NB4 (cell line): ENCODE measurements around the gene APOA4.

ENCODE experiments used
- DNase-seq: peaks from one replicate; pipeline ENCODE4 v3.0.0; 2010; ENCODE audit warnings: low read depth
- H3K4me3 ChIP-seq: one replicate; pipeline ENCODE4 v1.5.1; 2011; ENCODE audit warnings: mild to moderate bottlenecking, low read depth, low read length, moderate library complexity
- CTCF ChIP-seq: IDR thresholded peaks from one replicate; pipeline ENCODE4 v1.5.1; 2012; ENCODE audit warnings: low read depth, low read length
- MAX ChIP-seq: IDR thresholded peaks from 2 replicates; pipeline ENCODE4 v1.6.1; 2011; ENCODE audit warnings: low read depth, low read length
- MYC ChIP-seq: IDR thresholded peaks from 2 replicates; pipeline ENCODE4 v1.6.1; 2011; ENCODE audit warnings: low read depth, low read length
- POLR2A ChIP-seq: IDR thresholded peaks from 2 replicates; pipeline ENCODE4 v1.6.1; 2011; ENCODE audit warnings: mild to moderate bottlenecking; ENCODE audit not compliant: insufficient read length; ENCODE audit errors: extremely low read depth

Gene APOA4

GRCh38 chr11:116830184-116830912 lies 7.2 kb upstream of the APOA4 start:
- DNase-seq = no peak
- TF ChIP-seq MAX (no peak), CTCF (no peak), POLR2A (no peak)
- no peak overlapping the region for H3K4me3 ChIP-seq

DNA sequence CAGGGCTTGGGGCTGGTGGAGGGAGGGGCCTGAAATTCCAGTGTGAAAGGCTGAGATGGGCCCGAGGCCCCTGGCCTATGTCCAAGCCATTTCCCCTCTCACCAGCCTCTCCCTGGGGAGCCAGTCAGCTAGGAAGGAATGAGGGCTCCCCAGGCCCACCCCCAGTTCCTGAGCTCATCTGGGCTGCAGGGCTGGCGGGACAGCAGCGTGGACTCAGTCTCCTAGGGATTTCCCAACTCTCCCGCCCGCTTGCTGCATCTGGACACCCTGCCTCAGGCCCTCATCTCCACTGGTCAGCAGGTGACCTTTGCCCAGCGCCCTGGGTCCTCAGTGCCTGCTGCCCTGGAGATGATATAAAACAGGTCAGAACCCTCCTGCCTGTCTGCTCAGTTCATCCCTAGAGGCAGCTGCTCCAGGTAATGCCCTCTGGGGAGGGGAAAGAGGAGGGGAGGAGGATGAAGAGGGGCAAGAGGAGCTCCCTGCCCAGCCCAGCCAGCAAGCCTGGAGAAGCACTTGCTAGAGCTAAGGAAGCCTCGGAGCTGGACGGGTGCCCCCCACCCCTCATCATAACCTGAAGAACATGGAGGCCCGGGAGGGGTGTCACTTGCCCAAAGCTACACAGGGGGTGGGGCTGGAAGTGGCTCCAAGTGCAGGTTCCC lies 6.5 kb upstream of the APOA4 start, which contains the start of gene APOC3:
TSS of gene APOC3 (plus strand) at position 383 of the 659 bp plus-strand sequence. CDS start 676 bp downstream, outside the sequence.
- H3K4me3 ChIP-seq = no peak within 1 kb of the TSS
- no peak for DNase-seq

GRCh38 chr11:116828632-116829524 lies 5.8 kb upstream of the APOA4 start:
- no peak overlapping the region for H3K4me3 ChIP-seq
- TF ChIP-seq MYC = no peak
- no peak for TF ChIP-seq MAX
- TF ChIP-seq POLR2A = no peak
- no peak for TF ChIP-seq CTCF
- DNase-seq = no peak

More for the DNA sequence above, 6.5 kb upstream of the APOA4 start, which contains the start of gene APOC3:
- TF ChIP-seq MAX = no peak
- no peak for TF ChIP-seq POLR2A
- no peak for TF ChIP-seq CTCF
- no peak for TF ChIP-seq MYC

DNA sequence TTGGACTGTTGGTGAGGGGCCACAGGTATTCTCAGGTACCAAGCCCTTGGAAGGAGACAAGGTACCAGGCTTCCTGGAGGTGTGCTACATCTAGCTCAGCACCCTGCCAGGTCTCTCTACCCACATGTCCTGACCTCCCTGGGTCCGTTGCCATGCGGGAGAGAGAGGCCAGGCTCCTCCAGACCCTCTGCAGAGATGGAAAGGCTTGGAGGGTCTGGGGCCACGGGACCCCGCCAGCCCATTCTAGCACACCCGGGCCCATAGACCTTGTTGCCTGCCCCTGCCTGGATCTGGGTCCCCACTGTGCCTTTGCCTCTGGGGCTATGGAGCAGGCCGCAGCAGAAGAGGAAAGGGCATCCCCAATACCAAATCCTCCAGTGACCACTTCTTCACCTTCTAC lies 4.4 kb upstream of the APOA4 start:
- TF ChIP-seq MAX = no peak
- no peak for TF ChIP-seq MYC
- TF ChIP-seq CTCF = no peak
- TF ChIP-seq POLR2A = no peak
- no peak for DNase-seq

DNA sequence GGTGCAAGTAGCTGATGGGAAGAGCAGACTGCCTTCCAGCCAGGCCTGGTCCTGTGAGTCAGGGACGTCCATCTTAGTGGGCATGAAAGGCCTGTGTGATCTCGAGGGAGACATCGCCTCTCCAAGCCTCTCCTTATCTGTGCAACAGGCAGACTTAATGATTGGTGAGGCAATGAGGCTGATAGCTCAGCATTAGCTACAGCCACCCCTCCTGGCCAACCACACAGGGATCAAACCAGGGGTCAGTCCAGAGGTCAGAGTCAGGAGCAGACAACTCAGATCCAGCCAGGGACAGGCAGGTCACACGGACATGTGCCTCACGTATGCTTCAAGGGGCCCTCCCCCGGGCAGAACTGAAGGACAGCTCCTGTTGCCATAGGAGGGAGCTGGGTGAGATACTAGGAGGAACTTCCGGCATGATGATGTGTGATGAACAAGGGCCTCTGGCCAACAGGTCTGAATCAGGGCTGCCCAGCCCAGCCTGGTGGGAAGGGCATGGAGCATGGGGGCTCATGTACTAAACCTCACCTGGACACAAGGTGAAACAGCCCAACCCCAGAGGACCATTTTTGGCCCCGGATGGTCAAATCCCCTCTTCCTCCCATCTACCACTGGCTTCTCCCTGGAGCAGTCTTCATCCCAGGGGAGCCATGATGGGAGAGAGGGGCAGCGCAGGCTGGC lies 3.8 kb upstream of the APOA4 start:
- no peak overlapping the region for H3K4me3 ChIP-seq
- DNase-seq = no peak
- TF ChIP-seq CTCF = no peak
- TF ChIP-seq MYC = no peak
- no peak for TF ChIP-seq POLR2A
- no peak for TF ChIP-seq MAX

More for the DNA sequence above, 4.4 kb upstream of the APOA4 start:
- no peak overlapping the region for H3K4me3 ChIP-seq
